WERI-Rb-1 (cell line): Measurements from ENCODE around the gene ZFP37.

Source experiments
- DNase-seq: peaks from one replicate; pipeline ENCODE4 v3.0.0-alpha.2; 2020
- H3K27ac ChIP-seq: fragments of 250-450 bp; sonication (Bioruptor Pico); 2 replicates; pipeline ENCODE4 v1.5.1; 2020; ENCODE audit warnings: mild to moderate bottlenecking, moderate library complexity
- H3K27me3 ChIP-seq: fragments of 250-450 bp; sonication (Bioruptor Pico); 2 replicates; pipeline ENCODE4 v1.5.1; 2021; ENCODE audit warnings: mild to moderate bottlenecking, low read depth, moderate library complexity; ENCODE audit not compliant: insufficient read depth, severe bottlenecking
- H3K36me3 ChIP-seq: fragments of 250-450 bp; sonication (Bioruptor Pico); 2 replicates; pipeline ENCODE4 v1.5.1; 2020; ENCODE audit warnings: mild to moderate bottlenecking, moderate library complexity
- H3K4me3 ChIP-seq: 2 replicates; pipeline ENCODE4 v1.5.1; 2011; ENCODE audit warnings: low read depth, mild to moderate bottlenecking, control low read depth, low read length
- H3K9me3 ChIP-seq: fragments of 250-450 bp; sonication (Bioruptor Pico); 2 replicates; pipeline ENCODE4 v1.5.1; 2021; ENCODE audit warnings: mild to moderate bottlenecking, moderate library complexity; ENCODE audit not compliant: severe bottlenecking
- CTCF ChIP-seq: IDR thresholded peaks from 2 replicates; pipeline ENCODE4 v1.5.1; 2011; ENCODE audit warnings: low read depth, mild to moderate bottlenecking, control low read depth, inconsistent platforms, low read length

The ZFP37 gene

GRCh38 chr9:113057193-113057592, 669 bp upstream of the ZFP37 start:
- H3K36me3 ChIP-seq: no peaks in the 10 kb centered on the region; the same call in none of the 2 replicates
- H3K27me3 ChIP-seq: peaks cover 14% of the 10 kb centered on the region
- no peak for TF ChIP-seq CTCF
- H3K4me3 ChIP-seq: peak overlapping the region; percentile 81
- DNase-seq: no peak
- H3K9me3 ChIP-seq: peaks cover 35% of the 10 kb centered on the region
- H3K27ac ChIP-seq: no peak overlapping the region

- no peak for TF ChIP-seq CTCF
- no peak for DNase-seq
- H3K4me3 ChIP-seq: no peak overlapping the region
- peaks cover 51% of the 10 kb centered on the region for H3K36me3 ChIP-seq
- H3K27ac ChIP-seq: no peak overlapping the region
- no peaks in the 10 kb centered on the region for H3K27me3 ChIP-seq
- H3K9me3 ChIP-seq: peaks cover 72% of the 10 kb centered on the region
These were observed 13.5 kb downstream of the ZFP37 start for GRCh38 chr9:113042884-113043657.

GRCh38 chr9:113026200-113026599, 30.3 kb downstream of the ZFP37 start:
- Histone ChIP-seq H3K27me3 (peaks cover 21% of the 10 kb centered on the region), H3K4me3 (no peak overlapping the region), H3K9me3 (peaks cover 32% of the 10 kb centered on the region), H3K36me3 (no peaks in the 10 kb centered on the region), H3K27ac (no peak overlapping the region)
- no peak for TF ChIP-seq CTCF
- DNase-seq: no peak

DNA sequence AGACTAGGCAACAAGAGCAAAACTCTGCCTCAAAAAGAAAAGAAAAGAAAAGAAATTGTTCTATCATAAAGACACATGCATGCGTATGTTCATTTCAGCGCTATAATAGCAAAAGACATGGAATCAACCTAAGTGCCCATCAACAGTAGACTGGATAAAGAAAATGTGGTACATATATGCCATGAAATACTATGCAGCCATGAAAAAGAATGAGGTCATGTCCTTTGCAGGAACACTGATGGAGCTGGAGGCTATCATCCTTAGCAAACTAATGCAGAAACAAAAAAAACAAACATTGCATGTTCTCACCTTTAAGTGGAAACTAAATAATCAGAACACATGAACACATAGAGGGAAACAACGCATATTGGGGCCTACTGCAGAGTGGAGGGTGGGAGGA, 38.3 kb downstream of the ZFP37 start:
- Histone ChIP-seq H3K27ac (no peak overlapping the region), H3K4me3 (no peak overlapping the region), H3K27me3 (peaks cover 6% of the 10 kb centered on the region), H3K36me3 (no peaks in the 10 kb centered on the region), H3K9me3 (peaks cover 36% of the 10 kb centered on the region)
- TF ChIP-seq CTCF: no peak
- no peak for DNase-seq

GRCh38 chr9:113012492-113012891, 44.0 kb downstream of the ZFP37 start:
- Histone ChIP-seq H3K36me3 (no peaks in the 10 kb centered on the region; the same call in 1 of the 2 replicates), H3K27ac (no peak overlapping the region), H3K9me3 (peaks cover 29% of the 10 kb centered on the region), H3K4me3 (peak overlapping the region; percentile 62), H3K27me3 (peaks cover 3% of the 10 kb centered on the region)
- TF ChIP-seq CTCF: no peak
- DNase-seq: no peak
